KG1 (cell line): Measurements from ENCODE around the gene APOL4.
"Not testable (repeated sequence)": the region's sequence is repeated elsewhere in the genome, so short reads cannot be mapped to it uniquely, and the experiment has no call there.

Experiments
- DNase-seq: peaks from one replicate; lab custom pipeline; 2025; lab: John Stamatoyannopoulos, UW

APOL4 gene

DNA sequence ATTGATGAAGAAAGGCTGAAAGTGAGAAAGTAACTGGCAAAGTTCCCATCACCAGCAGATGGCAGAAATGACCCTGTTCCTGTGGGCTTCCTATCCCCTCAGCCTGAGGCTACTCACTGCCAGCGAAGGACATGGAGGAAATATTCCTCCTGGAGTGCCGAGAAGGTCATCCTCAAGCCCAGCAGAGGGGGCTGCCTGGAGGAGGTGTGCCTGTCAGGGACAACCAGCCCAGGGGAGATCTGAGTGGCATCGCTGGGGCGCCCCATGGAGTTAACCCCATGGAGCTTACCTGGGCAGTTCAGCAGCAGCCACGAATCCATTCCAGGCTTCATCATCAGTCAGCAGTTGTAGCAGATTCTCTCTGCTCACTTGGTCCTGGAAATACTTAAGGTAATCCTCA lies 29.4 kb upstream of the APOL4 start:
- DNase-seq = not testable (repeated sequence)

- DNase-seq = not testable (repeated sequence)
Measured at GRCh38 chr22:36229649-36230048, 28.0 kb upstream of the APOL4 start.

DNA sequence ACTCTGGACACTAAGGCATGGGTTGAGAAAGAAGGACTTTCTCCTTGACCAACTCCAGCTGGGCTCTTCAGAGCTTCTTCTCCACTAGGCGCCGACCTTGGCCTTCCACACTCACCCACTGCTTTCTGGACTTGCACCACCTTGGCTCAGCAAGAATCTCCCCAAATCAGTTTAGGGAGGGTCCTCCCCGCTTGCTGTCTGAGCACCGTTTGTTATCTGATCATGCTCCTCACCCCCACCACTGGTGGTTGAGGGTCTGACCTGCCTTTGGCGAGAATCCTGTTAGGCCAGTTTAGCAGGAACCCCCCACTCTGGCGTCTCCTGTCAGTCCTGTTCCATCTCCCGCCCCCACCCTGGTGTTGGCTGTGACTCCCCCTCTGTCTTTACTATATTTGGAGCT lies 27.3 kb upstream of the APOL4 start:
- DNase-seq = no peak

- not testable (repeated sequence) for DNase-seq
Measured at GRCh38 chr22:36228369-36228768, 26.8 kb upstream of the APOL4 start.

DNA sequence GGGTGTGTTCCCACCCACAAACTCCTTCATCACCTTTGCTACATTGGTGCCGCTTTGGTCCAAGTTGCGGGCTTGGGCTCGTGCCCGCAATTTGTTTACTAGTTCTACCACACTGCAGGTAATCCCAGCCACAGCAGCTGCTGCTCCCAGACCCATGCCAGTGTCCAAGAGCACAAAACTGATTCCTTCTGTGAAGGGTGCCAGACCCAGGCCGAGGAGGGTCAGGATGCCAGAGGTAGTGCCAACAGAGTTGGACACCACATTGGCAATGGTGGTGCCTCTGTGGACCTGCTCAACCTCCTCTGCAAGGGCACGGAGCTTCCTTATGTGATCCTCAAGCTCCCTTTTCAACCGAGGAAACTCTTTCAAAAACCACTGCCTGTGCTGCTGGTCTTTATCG lies 26.2 kb upstream of the APOL4 start:
- no peak for DNase-seq

DNA sequence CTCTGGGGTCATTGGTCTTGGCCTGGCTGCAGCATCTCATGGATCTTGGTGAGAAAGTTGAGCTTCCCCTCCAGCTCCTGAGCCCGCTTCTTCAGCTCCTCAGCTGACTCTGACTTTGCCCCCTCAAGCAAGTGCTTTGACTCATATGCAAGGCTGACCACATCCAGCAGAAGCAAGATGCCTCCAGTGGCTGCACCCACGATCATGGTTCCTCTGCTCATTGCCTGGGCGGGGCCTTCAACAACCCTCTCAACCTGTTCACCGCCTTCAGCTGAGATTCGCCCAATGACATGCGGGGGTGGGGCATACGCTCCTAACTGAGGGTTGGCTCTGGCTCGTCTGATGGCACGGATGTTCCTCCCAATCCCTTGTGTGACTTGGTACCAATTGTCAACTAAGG lies 25.8 kb upstream of the APOL4 start:
- DNase-seq = no peak

GRCh38 chr22:36226189-36226588 lies 24.6 kb upstream of the APOL4 start:
- DNase-seq = no peak

DNA sequence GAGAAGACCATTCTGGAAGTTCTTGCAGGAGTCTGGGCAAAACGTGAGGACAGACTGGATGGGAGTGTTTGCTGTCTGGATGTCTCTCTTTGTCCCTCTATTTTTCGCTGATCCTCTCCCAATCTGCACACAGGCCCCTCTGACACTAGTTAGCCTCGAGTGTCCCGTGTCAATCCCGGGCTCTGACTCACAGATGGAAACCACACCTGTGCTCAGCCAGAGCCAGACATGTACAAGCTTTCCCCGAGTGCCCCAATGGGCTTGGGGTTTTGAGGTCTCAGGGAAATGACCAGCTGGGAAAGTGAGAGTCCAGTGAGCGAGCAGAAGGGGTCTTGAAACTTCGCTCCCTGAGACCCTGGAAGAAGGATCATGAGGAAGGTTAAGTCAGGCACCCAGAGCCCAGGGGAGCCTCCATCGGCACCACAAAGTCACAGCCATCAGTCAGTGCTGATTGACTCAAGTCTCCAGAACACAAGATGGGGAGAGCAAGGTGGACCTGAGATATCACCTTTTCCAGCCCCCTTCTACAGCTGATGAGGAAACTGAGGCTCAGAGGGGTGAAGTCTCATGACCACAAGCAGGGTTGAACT lies 23.8 kb upstream of the APOL4 start:
- no peak for DNase-seq

GRCh38 chr22:36224245-36224644 lies 22.6 kb upstream of the APOL4 start:
- no peak for DNase-seq

- no peak for DNase-seq
Measured at GRCh38 chr22:36223504-36223903, 21.9 kb upstream of the APOL4 start.

DNA sequence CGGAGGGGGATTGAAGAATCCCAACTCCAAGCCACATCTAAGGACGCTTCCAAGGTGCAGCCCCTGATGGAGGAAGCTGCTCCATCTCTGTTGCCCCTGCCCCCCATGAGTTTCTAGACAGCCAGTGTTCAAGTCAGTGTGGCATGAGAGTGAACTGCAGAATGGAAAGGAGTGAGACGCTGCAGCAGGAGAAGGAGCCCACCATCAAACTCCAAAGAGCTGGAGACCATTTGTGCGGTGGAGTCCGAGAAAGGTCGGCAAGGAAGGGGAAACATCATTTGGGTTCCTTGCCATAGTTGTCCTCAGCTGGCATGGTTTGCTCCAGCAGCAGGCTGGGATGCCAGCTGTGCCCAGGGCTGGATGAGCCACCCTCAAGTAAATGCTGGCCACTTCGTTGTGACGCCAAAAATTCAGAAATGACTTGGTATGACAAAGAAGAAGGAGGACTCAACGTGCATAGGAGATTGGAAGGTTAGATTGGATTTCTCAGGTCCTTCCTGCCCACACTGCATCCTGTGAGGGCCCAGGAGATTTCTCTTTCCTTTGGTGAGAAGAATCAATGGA lies 21.4 kb upstream of the APOL4 start:
- no peak for DNase-seq

- DNase-seq = peak; percentile 7
Measured at GRCh38 chr22:36221799-36222751, 20.5 kb upstream of the APOL4 start.

GRCh38 chr22:36220451-36220921 lies 18.9 kb upstream of the APOL4 start:
- DNase-seq = no peak

- DNase-seq = no peak
Measured at GRCh38 chr22:36218648-36219193, 17.1 kb upstream of the APOL4 start.

GRCh38 chr22:36215981-36216380 lies 14.4 kb upstream of the APOL4 start:
- no peak for DNase-seq

DNA sequence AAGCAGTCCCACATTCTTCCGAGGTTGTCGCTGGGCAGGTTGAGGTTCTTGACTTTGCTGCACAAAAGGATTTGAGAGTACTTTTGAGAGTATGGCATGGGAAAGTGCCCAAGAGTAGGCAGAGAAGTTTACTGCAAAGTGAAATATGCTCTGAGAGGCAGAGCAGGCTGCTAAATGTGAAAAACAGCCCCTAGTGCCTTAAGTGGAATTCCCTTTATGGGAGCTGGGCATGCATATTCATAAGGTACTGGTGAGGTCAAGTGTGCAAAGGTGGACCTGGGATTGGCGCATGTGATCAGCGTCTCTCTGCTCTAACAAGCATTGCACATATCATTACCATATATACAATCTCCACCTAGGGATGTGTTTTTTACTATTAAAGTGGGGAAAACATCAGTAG lies 12.0 kb upstream of the APOL4 start:
- DNase-seq = no peak

DNA sequence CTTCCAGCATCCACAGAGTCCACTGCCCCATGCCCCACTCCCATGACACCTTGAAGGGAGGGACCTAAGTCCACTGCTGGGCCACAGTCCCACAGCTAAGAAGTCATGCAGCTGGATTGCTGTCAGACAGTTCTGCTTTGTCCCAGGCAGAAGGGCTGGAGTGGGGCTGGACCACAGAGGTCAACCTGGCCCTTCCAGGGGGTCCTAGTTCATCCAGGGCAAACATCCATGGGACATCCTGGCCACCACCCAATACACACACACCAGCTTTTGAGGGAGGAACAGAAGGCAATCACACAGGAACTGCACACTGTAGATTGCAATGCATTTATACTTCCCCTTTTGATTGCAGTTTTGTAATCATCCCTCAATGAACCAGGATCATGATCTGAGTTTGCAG lies 11.3 kb upstream of the APOL4 start:
- no peak for DNase-seq

DNA sequence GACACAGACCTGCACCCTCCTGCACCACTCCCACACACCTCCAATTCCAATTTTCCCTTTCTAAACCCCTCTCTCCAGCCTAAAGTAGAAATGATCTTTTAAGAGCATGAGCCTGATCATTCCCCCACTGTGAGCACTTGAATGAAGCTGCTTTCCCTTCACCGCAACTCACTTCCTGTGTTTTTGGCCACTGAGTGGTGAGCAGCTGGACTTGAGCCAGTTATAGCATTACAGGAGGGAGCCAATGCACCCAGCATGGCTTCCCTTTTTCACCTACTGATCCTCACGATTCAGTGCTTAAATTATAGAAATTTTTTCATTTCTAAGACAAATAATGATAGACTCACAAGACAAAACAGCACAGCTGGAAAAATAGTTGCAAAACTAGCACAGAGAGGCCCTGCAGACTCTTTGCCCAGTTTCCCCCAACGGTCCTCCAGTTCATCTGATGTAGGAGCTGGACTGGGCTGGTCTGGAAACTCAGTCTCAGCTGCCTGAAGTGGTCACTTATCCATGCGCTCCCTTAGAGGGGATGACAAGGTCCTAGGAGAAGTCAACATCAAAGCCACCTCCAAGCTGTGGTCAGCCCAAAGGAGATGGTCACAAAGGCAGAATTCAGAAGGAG lies 9.7 kb upstream of the APOL4 start:
- peak; percentile 46 for DNase-seq

- DNase-seq = no peak
Measured at GRCh38 chr22:36210224-36210623, 8.6 kb upstream of the APOL4 start.

GRCh38 chr22:36209488-36209908 lies 7.9 kb upstream of the APOL4 start:
- DNase-seq = not testable (repeated sequence)

GRCh38 chr22:36208914-36209313 lies 7.3 kb upstream of the APOL4 start:
- no peak for DNase-seq

GRCh38 chr22:36208162-36208765 lies 6.7 kb upstream of the APOL4 start:
- no peak for DNase-seq
